IPS-18a (cell line): Measurements from ENCODE around the gene DPM3.

Experiments used
- H3K27ac ChIP-seq: one replicate; pipeline ENCODE4 v1.5.1; 2013; ENCODE audit warnings: low read length
- H3K27me3 ChIP-seq: one replicate; pipeline ENCODE4 v1.6.1; 2013; ENCODE audit warnings: mild to moderate bottlenecking, low read length; ENCODE audit not compliant: control insufficient read depth, insufficient read depth
- H3K36me3 ChIP-seq: one replicate; pipeline ENCODE4 v1.6.1; 2013; ENCODE audit warnings: low read depth, low read length; ENCODE audit not compliant: control insufficient read depth
- H3K4me1 ChIP-seq: one replicate; pipeline ENCODE4 v1.6.1; 2013; ENCODE audit warnings: low read depth, low read length; ENCODE audit not compliant: control insufficient read depth
- H3K4me3 ChIP-seq: one replicate; pipeline ENCODE4 v1.5.1; 2013; ENCODE audit warnings: low read length
- H3K9ac ChIP-seq: one replicate; pipeline ENCODE4 v1.6.1; 2013; ENCODE audit warnings: mild to moderate bottlenecking, low read length, moderate library complexity
- H3K9me3 ChIP-seq: one replicate; pipeline ENCODE4 v1.6.1; 2013; ENCODE audit warnings: low read depth, low read length; ENCODE audit not compliant: control insufficient read depth

The DPM3 gene

DNA sequence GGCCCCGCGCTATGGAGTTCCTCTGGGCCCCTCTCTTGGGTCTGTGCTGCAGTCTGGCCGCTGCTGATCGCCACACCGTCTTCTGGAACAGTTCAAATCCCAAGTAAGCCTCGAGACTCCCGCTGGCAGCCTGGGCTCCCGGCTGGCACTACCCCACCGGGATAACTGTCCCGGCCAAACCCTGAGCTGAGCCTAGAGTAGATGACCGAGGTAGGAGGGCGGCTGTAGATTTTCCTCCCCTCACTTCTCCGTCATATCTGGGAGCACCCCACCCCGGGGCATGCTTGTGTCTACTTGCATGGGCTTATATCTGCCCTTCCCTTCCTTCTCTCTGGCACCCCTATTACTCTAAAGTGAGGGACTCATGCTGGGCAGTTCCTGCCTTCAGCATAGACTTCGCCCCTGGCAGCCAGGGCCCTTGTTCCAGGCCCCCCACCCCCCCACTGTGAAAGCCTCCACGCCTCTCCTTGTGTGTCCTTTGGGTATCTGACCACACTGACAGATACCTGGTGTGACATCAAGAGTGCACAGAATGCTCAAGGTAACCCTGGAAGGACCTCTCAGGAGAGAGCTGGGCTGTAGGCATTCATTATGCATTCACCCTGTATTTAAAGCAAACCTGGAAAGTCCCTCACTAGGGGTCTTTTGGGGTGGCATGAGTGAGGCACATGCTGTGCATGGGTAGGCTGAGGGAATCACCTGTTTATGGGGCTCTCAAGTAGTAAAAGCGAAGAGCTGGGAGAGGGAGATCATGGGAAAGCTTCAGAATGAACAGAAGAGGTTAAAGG lies 12.2 kb downstream of the DPM3 start:
- Histone ChIP-seq H3K27me3 (peaks cover 73% of the 10 kb centered on the region), H3K9ac (no peak overlapping the region), H3K9me3 (no peaks in the 10 kb centered on the region), H3K27ac (no peak overlapping the region), H3K4me3 (peak overlapping the region; percentile 54), H3K4me1 (peaks cover 49% of the 10 kb centered on the region), H3K36me3 (peaks cover 5% of the 10 kb centered on the region)

DNA sequence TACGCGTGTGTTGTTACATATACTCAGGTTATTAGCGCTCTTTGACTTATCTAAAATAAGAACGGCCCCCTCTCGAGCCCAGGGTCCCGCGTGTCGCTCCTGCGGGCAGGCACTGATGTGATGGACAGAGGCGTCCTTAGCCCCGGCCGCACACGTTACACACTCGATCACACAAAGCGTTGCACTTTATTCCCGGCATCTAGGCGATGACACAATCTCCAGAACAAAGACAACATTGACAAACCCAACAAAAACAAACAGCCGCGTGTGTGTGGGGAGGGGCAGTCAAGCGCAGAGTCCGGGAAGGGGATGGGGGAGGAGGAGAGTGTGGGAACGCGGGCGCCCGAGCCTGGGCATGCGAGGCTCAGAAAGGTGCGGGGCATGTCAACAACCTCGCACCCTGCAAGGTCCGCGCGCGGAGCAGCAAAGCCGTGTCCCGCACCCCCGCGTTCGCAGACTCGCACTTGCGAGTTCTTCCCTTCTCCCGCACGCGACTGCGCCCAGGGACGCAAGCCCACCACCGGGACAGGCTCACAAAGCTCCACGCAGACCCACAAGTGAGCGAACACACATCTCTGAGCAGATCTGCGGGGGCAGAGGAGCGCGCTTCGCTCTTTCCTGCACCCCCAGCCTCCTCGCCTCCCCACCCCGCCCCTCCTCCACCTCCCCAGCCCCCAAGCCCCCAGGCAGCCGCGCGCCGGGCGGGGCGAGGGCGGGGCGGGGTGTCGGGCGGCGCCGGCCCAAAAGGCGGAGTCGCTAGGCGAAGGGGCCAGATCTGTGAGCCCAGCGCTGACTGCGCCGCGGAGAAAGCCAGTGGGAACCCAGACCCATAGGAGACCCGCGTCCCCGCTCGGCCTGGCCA lies 13.0 kb downstream of the DPM3 start, which contains the start of gene EFNA1:
EFNA1 (plus strand) TSS at position 772 of the 862 bp plus-strand sequence. CDS start 102 bp downstream, outside the sequence.
- Histone ChIP-seq H3K9me3 (no peaks in the 10 kb centered on the region), H3K4me3 (peak within 1 kb of the TSS; percentile 54), H3K9ac (no peak within 1 kb of the TSS), H3K36me3 (peaks cover 5% of the 10 kb centered on the region), H3K4me1 (peaks cover 49% of the 10 kb centered on the region), H3K27me3 (peaks cover 73% of the 10 kb centered on the region), H3K27ac (no peak within 1 kb of the TSS)

DNA sequence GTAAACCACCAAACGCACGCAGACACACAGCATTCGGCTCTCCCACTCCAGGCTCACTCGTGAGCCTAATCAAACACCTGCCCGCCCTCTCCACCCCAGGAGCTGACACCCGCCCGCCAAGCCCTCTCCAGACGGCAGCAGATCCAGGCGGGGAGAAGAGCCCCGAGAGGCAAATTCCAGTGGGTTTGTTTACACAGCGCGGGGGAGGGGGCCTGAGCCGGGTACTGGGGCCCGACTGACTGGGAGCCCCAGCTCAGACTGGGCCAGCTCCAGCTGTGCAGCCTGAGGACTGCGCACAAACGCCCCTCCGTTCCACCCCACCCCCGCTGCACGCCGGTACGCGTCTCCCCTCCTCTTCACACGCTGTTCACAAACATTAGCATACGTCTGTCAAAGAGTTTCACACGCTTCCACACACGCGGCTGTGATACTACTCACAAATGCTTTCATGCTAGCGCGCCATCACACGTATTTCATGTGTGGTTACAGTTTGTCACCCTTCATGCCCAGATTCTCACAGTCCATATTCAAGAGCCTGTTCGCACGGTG lies 13.7 kb downstream of the DPM3 start:
- Histone ChIP-seq H3K27me3 (peaks cover 73% of the 10 kb centered on the region), H3K9ac (no peak overlapping the region), H3K36me3 (peaks cover 3% of the 10 kb centered on the region), H3K27ac (no peak overlapping the region), H3K9me3 (no peaks in the 10 kb centered on the region), H3K4me3 (peak overlapping the region; percentile 54), H3K4me1 (peaks cover 49% of the 10 kb centered on the region)

DNA sequence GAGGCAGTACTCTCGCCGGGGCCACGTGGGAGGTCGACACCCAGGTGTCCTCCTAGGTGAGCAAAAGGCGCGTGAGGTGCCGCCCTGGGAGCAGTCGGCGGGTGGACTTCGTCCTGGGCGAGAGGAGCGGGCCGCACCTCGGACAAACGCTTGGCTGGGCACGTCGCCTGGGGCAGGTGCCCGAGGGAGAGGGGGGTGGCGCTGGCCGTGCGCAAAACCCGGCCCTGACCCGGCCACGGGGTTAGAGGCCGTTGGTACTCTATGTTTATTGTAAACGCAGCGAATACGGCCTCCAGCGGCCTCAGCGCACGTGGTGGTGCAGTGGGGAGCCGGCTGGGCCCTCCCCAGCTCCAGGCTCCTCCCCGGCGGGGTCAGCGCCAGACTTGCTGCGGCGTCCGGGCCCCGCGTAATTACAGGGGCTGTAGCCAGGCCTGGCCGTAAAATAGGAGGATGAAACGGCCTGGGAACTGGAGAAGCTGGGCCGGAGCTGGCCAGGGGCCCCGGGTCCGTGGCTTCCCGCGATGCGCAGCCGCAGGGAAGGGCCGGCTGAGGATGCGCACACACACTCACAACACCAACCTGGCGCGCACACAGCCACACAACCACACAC lies 14.3 kb downstream of the DPM3 start:
- H3K4me1 ChIP-seq, result peaks cover 49% of the 10 kb centered on the region
- peaks cover 73% of the 10 kb centered on the region for H3K27me3 ChIP-seq
- no peak overlapping the region for H3K9ac ChIP-seq
- no peaks in the 10 kb centered on the region for H3K9me3 ChIP-seq
- H3K36me3 ChIP-seq, result no peaks in the 10 kb centered on the region
- peak overlapping the region; percentile 54 for H3K4me3 ChIP-seq
- no peak overlapping the region for H3K27ac ChIP-seq

DNA sequence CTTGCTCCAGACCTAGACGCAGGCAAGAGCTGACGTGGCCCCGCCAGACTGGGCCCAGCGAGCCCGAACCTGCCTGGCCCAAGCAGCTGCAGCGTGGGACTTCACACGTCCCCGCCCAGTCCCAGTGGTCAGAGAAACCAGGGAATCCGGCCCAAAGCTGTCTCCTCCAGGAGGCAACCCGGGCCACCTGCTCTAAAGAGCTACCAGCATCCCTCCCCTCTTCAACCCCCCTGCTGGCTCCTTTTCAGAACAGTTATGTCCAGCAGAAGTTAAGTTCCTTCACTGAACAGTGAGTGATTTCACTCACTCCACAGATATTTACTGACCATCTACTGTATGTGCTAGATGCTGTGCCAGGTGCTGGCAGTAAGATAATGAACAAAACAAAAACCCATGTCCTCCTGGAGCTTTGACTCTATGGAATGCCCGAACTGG lies 14.8 kb downstream of the DPM3 start:
- H3K36me3 ChIP-seq, result no peaks in the 10 kb centered on the region
- no peak overlapping the region for H3K9ac ChIP-seq
- H3K9me3 ChIP-seq, result no peaks in the 10 kb centered on the region
- H3K27me3 ChIP-seq, result peaks cover 69% of the 10 kb centered on the region
- H3K4me1 ChIP-seq, result peaks cover 45% of the 10 kb centered on the region
- peak overlapping the region; percentile 54 for H3K4me3 ChIP-seq
- no peak overlapping the region for H3K27ac ChIP-seq

DNA sequence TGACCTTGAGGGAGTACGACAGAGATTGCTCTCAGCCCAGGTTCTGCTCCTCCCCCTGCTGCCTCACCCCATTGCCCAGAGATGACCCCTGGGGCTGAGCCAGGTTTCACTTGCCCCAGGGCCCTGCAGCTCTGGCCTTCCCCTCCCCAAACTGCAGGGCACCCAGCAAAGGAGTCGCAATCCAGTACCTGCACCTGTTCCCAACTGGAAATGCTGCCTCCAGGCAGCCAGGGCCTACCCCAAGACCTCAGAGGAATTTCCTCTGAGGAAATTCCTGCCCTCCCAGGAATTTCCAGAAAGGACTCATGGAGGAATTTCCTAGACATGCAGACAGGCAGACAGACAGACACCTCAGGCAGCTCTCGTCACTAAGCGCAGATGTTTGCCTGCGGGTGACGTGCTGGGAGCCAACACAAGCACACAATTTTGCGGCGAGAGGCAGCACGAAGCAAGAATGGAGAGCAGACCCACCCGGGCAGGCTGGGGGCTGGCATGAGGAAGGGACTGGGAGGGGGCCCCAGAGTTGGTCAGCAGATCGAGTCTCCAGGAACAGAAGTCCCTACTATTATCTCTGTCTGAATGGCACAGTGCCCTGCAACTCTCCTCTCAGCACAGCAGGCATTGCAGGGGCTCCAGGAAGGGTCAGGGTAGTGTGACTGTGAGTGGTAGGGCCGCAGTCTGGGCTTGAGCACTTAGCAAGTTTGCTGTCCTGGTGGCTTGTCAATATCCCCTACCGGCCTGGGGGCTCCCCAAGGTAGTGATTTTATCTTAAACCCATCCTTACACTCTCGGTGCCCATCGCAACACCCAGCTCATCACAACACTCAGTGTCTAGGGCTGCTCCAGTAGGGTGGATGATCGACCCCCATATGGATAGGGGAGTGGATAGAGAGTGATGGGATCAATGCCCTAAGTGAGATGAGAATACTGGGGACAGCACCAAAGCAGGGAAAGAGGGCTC lies 15.5 kb downstream of the DPM3 start:
- Histone ChIP-seq H3K4me1 (peaks cover 38% of the 10 kb centered on the region), H3K27ac (no peak overlapping the region), H3K36me3 (no peaks in the 10 kb centered on the region), H3K27me3 (peaks cover 68% of the 10 kb centered on the region), H3K9me3 (no peaks in the 10 kb centered on the region), H3K4me3 (no peak overlapping the region), H3K9ac (no peak overlapping the region)

DNA sequence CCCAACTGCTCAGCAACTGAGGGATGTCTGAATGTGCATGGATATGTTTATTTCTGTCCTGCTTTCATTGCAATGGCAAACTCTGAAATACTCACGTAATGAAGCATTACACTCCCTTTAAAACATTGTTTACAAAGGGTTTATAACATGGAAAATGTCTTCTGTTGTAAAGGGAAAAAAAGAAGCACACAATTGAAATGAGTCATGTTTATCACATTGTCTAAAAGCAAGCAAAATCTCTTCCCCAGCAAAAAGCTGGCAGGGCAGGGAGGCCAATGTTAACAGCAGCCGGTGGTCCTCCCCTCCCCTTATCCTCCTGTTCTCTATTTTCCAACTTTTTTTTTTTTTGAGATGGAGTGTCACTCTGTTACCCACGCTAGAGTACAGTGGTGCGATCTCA lies 16.5 kb downstream of the DPM3 start:
- Histone ChIP-seq H3K4me3 (no peak overlapping the region), H3K9ac (no peak overlapping the region), H3K4me1 (peaks cover 28% of the 10 kb centered on the region), H3K27ac (no peak overlapping the region), H3K27me3 (peaks cover 61% of the 10 kb centered on the region), H3K9me3 (no peaks in the 10 kb centered on the region), H3K36me3 (no peaks in the 10 kb centered on the region)

DNA sequence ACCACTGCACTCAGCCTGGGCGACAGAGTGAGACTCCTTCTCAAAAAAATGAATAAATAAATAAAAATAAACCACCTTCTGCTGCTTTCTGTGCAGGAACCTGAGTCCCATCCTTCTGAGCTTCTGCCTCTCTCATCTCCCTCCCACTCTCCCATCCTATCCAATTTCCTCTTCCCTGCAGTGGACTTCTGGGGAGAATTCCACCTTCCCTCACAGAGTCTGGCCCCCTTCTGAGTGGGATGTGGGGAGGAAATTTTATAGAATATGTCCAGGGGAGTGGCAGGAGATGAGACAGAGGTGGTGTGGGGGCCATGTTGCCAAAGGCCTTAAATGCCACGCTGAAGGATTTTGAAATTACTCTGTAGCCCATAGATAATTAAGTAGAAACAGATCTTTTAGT lies 18.0 kb downstream of the DPM3 start:
- Histone ChIP-seq H3K4me1 (peaks cover 17% of the 10 kb centered on the region), H3K9ac (no peak overlapping the region), H3K4me3 (no peak overlapping the region), H3K27ac (no peak overlapping the region), H3K27me3 (peaks cover 48% of the 10 kb centered on the region), H3K36me3 (no peaks in the 10 kb centered on the region), H3K9me3 (no peaks in the 10 kb centered on the region)

DNA sequence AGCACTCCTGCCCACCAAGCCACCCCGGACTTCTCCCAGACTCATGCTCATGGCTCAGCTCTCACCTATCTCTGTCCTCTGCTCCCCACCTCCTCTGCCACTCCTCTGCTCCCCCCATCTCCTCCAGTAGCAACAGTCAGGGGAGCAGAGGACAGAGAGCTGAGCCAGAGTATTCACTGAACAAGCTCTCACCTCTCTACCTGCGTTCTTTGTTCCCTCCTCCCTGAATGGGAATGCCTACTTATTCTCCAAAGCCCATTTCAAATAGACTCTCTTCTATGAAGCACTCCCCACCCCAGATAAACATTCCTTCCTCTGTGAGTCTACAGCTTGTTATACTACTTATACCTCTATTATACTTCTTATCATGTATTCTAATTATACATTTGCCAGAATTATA lies 19.1 kb downstream of the DPM3 start:
- Histone ChIP-seq H3K36me3 (no peaks in the 10 kb centered on the region), H3K9ac (no peak overlapping the region), H3K27ac (no peak overlapping the region), H3K9me3 (no peaks in the 10 kb centered on the region), H3K27me3 (peaks cover 38% of the 10 kb centered on the region), H3K4me3 (no peak overlapping the region), H3K4me1 (peaks cover 7% of the 10 kb centered on the region)

DNA sequence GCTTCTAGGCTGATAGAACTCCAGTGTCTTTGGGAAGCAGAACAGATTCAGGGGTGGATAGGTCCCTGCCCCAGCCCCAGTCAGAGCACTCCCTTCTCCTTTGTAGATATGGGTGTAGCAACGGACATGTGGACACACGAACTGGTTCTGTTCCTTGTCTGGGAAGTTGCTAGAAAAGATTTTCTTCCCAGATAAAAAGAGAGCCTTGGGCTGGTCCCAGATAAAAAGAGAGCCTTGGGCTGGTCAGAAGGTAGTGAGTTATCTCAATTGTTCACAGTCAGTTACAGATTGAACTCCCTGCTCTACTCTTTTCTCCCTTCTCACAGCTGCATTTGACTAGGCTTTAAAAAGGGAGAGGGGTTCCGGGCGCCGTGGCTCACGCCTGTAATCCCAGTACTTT lies 20.1 kb downstream of the DPM3 start:
- no peaks in the 10 kb centered on the region for H3K9me3 ChIP-seq
- no peaks in the 10 kb centered on the region for H3K36me3 ChIP-seq
- H3K4me3 ChIP-seq, result no peak overlapping the region
- H3K9ac ChIP-seq, result no peak overlapping the region
- no peak overlapping the region for H3K27ac ChIP-seq
- no peaks in the 10 kb centered on the region for H3K4me1 ChIP-seq
- peaks cover 28% of the 10 kb centered on the region for H3K27me3 ChIP-seq
